MM.1S (cell line): ENCODE results near the gene SLC2A3.
"Not testable (repeated sequence)": the region's sequence is repeated elsewhere in the genome, so short reads cannot be mapped to it uniquely, and the experiment has no call there.

Experiments used
- CTCF ChIP-seq: fragments of 300-600 bp; sonication (generic); IDR thresholded peaks from 2 replicates; pipeline ENCODE4 v1.5.1; 2016; ENCODE audit warnings: antibody characterized with exemption, low read length, mixed read lengths
- EZH2phosphoT487 ChIP-seq: fragments of 300-600 bp; sonication (generic); IDR thresholded peaks from 2 replicates; pipeline ENCODE4 v1.6.1; 2018; ENCODE audit warnings: antibody characterized with exemption, low read length

GRCh38 chr12:7983019-7983418 is 47.0 kb upstream of the SLC2A3 start:
- TF ChIP-seq CTCF, EZH2phosphoT487: not testable (repeated sequence)
